Activated effector memory CD4-positive, alpha-beta T cell treated with anti-CD3 and anti-CD28 coated beads, Interleukin-2, amount 50 U/mL, for 16 hours (primary cell): ENCODE data around the gene VAV2.
A peak's percentile ranks its signal among the peaks of the same experiment; 100 is the strongest.

Experiments
- DNase-seq: peaks from one replicate; pipeline ENCODE4 v3.0.0-alpha.2; 2020

The VAV2 gene

DNA sequence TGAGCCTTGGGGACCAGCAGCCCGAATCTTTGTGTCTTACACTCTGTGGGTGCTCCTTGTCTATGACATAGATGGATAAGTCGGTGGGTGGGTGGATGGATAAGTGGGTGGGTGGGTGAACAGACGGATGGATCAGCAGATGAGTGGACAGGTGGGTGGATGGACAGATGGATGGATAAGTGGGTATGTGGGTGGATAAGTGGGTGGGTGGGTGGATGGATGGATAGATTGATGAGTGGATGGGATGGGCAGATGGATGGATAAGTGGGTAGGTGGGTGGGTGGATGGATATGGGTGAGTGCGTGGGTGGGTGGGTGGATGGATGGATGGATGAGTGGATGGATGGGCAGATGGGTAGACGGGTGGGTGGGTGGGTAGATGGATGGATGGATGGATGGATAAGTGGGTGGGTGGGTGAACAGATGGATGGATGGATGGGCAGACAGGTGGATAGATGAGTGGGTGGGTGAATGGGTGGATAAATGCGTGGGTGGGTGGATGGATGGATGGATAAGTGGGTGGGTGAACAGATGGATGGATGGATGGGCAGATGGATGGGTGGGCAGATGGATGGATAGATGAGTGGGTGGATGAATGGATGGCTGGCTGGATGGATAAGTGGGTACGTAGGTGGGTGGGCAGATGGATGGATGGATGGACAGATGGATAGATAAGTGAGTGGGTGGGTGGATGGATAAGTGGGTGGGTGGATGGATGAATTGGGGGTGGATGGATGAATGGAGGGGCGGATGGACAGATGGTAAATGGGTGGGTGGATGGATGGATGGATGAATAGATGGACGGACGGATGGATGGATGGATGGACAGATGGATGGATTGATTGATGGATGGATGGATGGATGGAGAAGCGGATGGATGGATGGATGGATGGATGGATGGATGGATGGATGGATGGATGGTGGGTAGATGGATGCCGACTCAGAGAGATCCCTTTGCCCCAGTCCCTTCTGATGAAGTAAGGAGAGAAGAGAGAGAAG lies 121.2 kb downstream of the VAV2 start:
- DNase-seq: no peak

DNA sequence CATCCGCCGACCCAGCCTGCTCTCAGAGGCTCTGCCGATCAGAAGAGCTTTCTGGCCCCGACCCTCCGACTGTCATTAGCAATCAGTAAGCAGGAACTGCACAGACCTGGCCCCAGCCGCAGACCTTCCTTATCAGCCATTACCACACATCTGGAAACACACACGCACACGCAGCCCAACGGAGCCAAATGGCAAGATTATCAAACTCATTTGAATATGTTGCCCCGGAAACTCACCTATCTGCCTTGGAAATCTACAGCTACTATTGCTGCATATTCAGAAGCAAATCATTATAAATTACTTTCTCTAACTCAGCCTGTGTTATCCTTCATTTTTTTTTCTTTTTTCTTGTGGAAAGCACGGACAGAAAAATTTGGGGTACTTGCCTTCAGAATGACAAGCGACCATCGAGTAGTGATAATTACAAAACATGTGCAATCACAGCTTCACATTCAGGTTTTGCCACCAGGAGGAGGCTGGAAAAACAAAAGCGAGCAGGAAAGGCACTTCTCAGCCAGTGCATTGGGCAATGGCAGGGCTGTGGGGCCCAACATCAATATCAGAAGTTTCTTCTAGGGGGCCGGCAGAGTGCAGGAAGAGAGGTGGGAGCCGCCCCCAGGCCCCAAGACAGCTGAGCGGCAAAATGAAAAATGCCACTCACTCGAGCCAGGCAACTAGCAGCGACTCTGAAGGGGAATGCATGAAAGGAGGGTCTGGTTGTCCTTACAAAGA lies 122.3 kb downstream of the VAV2 start:
- DNase-seq: peak; percentile 66

DNA sequence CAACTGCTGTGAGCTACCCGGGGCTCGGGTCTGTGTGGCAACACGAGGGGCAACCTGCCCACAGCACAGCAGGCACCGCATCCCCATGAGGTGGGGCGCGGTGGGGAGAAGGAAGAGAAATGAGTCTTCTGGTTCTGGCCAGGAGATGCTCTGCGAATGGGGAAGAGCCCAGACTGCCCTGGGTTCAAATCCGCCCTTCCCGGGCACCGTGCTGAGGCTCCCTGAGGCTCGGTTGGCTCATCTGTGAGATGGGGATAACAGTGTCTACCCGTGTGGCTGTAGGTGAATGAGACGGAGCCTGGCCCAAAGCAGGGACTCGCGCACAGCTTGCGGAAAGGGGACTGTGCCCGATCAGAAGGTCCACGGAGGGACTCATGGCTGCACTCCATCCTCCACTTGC lies 123.9 kb downstream of the VAV2 start:
- no peak for DNase-seq

DNA sequence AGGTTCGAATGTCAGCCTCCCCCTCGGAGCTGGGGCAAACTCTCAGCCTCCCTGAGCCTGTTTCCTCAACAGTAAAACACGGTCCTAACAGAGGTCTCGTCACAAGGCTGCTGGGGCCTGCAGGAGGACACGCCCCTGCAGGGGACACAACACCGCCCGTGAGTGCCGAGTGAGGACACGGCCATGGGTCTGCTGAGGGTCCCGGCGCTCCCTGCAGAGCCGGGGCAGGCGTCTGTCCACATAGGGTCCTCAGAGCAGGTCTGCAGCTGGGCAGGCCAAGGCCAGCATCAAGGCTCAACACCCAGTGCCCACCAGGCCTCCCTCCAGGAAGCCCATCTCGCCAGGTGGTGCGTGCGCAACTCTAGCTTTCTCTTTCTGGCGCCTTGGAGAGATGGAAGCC lies 125.2 kb downstream of the VAV2 start:
- DNase-seq: no peak

DNA sequence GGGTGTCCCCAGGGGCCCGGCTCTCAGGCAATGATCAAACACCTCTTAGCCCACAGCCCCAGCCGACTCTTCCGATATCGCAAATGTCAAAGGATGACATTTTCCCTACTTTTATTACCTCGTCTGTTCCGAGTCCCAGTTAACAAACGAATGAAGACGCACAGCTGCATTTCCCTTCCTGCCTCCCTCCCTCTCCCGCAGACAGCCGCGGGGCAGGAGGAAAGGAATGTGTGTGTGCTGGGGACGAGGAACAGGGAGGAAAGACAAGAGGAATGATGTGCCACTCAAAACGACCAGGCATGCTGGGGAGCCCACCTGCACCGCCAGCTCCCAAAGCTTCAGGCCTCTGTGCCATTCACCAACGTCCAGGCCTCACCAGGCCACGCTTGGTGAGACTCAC lies 128.1 kb downstream of the VAV2 start:
- no peak for DNase-seq

DNA sequence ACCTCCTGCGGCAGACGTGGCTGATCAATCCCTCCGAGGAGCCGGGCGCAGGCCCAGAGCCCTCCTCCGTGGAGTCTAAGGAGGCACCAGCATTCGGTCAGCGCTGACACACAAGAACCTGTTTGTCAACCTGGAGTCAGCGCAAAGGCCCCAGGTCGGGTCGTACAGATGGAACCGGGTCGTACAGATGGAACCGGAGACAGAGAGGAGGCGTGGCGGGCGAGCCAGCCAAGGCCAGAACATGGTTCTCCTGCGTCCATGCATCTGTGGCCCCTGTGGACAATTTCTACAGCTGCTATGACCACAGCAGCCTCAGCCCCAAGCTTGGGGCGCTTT lies 128.9 kb downstream of the VAV2 start:
- DNase-seq: no peak

DNA sequence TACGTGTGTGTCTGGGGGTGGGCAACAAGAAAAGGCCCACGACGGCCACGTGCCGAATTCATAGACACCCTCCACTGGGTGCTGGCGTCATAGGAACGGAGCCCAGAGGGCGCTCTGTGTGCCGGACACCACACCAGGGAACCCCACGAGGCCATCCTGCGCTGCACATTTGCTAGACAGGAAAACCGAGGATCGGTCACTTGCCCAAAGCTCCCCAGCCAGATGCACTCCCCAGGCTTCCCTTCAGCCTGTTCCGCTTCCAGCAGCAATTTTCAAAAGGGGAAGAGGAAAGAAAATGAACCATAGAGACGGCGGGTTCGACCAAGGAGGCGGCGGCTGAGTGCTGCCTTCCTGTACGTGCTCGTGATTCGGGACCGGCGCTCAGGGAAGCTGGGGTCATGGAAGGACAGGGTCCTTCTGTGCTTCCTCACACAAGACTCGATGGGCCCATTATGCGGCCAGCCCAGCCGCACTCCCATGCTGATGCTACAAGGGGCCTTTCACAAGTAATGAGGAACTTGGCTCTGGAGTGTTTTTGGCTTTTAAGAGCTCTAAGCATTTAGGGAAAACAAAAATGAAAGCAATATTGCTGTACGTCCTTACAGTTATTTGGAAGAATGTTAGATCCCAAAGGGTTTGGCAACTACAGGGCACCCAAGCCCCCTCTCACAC lies 129.4 kb downstream of the VAV2 start:
- no peak for DNase-seq

DNA sequence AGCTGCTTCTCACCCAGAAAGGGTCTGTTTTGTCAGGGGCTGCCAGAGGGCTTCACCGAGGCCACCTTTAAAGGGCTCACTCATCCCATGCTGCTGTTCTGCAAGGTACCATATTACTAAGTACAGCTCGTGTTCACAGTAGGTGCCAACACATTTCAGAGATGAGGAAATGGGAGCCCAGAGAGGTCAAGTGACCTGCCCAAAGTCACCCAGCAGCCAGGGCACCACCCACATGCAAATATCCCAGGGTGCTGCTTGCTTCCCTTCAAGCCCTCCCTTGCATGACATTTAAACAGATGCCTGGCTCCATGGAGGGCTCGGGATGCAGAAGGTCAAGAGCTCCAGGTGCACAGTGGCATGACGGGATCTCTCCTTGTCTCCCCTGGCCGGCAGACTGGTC lies 130.4 kb downstream of the VAV2 start:
- no peak for DNase-seq

DNA sequence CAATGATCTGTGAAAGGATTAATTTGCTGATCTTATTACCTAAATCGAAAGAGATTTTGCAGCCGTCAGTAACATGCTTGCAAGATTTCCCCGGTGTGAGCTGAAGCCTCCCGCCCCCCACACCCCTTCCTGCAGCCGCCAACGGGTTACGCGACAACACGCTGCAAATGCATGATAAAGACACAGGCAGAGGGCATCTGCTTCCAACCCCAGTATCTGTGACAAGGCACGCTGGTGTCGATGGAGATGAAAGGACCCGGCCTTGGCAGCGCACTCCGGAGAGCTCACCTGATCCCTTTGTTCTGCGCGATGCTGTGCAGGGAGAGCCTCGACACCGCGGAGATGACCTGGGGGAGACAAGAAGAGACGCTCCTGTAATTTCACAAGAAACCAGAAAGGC lies 131.0 kb downstream of the VAV2 start:
- DNase-seq: no peak

DNA sequence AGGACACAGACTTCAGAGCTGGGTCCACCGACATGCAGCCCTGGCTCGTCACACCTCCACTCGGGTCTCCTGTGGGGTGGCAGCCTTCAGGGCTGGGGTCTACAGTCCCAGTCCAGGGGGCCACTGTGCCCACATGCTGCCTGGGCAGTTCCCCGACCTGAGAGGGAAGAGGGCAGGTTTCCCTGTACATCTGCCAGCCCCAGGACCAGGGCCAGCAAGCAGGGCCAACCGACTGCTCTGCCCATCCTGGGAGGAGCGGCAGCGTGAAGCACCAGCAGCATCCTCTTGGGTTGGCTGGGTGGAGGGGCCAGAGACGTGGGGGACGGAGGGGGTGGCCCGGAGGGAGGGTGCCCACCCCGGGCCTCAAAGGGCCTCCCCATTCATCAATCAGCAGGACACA lies 133.4 kb downstream of the VAV2 start:
- DNase-seq: no peak

DNA sequence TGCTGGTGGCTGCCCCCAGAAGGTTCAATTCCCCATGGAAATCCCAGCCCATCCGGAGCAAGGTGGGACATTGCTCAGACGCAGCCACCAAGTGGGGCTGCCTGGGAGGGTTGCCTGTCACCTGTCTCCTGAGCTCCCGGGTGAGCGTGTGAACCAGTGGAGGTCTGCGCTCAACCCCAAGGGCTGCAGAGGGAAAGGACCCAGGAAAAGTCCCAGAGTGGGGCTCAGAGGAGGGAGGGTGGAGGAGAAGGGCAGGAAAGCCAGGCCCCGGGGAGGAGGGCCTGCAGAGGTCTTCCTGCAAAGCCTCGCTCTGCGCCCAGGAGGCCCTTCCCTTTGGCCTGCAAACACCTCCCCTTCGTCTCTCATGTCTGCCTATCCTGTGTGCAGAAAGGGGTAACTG lies 134.5 kb downstream of the VAV2 start:
- DNase-seq: no peak

DNA sequence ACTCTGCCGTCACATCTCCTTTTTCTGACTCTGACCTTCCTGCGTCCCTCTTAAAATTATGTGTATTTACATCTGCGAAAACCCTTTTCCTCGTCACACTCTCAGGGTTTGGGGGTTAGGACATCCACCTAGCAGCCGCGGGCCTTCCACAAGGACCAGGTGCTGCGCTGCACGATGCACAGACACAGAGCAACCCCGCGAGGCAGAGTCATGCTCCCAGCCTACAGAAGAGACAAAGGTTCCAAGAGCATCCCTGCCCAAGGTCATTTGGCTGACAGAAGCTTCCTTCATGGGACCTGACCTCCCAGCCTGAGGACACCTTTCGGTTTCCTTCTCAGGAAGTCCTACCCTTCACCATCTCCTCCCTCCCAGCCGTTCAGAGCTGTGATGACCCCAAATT lies 135.3 kb downstream of the VAV2 start:
- no peak for DNase-seq

DNA sequence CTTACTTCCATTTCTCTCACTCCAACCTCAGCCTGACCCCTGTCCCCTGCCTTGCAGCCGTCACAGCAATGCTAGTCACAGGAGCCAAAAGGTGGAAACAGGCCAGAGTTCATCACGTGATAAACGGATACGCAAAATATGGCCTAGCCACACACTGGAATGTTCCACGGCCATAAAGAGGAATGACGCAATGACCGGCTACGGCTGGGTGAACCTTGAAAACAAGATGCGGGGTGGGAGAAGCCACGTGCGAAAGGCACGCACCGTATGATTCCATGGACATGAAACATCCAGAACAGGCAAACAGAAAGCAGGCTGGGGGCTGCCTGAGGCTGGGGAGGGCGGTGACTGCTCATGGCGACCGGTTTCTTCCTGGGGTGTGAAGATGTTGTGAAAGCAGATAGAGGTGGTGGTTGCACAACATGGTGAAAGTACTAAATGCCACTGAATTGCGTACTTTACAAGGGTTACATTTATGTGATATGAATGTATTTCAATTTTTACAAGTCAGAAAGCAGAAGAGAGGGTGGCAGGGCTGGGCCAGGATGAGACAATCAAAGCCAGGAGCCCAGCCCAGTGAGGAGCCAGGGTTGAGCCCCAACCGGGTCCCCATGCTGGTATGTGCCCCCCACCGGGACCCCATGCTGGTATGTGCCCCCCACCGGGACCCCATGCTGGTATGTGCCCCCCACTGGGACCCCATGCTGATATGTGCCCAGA lies 136.2 kb downstream of the VAV2 start:
- DNase-seq: no peak

DNA sequence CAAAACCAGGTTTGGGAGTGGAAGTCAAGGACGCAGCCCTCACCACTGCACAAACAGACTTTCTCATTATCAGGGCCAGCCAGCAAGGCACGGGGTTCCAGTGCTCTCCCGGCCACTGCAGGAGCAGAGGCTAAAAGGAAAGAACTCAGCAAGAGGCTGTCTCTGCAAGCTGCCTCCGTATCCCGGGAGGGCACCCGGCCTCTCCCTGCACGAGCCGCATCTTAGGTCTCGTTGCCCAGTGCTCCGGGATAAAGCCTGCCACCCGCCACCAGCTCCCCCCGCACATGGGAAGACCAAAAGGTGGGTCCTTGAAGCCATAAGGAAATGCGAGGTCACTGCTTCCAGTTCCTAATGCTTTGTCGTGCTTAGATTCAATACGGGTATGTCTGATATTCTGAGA lies 136.8 kb downstream of the VAV2 start:
- no peak for DNase-seq

DNA sequence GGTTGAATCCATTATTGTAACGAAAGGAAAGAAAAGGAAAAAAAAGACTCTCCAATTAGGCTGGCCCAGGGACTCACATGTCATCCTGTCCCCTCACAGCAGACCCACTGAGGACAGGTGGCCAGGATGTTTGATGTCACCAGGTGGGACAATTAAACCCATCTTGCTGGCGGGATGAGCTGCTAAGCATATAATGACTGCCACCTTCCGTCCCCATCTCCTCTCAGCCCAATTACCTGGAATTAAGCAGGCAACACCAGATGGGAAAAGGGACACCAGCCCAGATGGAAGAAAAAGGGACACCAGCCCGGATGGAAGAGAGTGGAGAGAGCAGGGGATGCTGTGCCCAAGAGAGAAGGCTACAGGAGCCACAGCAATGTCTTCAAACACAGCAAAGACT lies 137.4 kb downstream of the VAV2 start:
- DNase-seq: no peak

DNA sequence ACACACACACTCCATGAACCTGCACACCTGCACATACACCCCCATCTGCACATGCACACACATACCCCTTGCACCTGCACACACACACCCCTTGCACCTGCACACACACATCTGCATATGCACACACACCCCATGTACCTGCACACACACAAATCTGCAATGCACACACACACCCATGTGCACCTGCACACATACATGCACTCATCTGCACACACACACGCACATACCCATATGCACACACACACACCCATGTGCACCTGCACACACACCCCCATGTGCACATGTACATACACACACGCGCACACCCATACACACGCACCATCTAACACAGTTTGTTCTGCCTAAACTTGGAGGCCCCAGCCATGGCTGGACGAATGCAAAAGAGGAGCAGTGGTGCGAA lies 138.1 kb downstream of the VAV2 start:
- no peak for DNase-seq

DNA sequence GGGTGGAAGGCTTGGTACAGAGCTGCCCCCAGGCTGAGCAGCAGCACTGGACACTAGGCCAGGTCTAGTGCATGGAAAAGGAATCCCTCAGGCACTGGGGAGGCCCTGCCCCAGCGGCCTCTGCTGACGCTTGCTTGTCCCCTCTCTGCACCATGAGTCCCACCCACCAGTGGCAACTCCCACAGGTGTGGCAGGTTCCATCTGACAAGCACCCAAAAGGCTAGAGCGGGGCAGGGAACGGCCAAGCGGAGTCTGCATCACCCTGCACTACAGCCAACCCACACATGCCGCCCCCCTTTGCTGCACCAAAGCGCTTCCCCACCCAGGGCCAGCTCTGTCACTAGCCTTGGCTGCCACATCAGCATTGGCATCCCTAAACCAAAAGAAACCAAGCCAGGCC lies 138.8 kb downstream of the VAV2 start:
- no peak for DNase-seq

DNA sequence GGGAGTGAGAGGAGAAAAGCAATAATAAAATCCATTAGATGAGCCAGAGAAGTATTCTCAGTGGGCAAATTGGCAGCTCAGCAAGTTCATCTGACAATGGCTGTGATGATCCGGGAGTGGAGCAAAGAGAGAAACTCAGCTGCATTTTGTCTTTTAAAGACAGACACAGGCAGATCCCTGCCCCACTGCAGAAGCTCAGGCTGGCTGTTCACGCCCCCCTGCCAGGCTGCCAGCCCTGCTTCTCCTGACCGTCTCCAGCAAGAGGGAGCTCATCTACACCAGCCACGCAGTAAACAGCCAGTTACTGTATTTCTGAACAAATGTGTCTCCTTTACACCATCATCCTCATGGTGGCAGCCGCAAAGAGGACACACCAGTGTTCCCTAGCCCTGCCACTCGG lies 139.7 kb downstream of the VAV2 start:
- DNase-seq: no peak

DNA sequence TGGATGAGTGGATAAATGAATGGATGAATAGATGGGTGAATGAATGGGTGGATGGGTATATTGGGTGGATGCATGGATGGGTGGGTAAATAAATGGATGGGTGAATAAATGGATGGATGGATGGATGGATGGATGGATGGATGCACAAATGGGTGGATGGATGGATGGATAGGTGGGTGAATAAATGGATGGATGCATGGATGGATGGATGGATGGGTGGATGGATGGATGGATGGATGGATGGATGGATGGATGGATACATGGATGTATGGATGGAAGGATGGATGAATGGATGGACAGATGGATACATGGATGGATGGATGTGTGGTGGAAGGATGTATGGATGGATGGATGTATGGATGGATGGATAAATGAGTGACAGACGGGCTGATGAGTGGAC lies 140.4 kb downstream of the VAV2 start:
- no peak for DNase-seq

DNA sequence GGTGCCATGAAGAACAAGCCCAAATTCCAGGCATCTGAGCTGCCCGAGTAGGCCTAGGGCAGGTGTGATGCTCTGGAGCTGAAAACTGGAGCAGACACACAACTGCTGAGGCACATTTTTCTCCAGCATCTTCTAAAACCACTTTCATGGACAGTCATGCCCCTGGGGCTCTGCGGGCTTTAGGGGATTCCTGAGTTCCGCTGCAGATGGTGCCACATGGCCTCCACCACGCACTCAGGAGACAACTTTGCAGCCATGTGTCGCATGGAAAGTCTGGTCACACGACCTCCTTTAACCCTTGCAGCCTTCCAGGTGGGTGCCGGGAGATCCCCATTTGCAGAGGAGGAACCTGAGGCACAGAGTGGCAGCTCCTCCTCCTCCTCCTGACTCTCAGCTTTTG lies 141.2 kb downstream of the VAV2 start:
- DNase-seq: no peak

DNA sequence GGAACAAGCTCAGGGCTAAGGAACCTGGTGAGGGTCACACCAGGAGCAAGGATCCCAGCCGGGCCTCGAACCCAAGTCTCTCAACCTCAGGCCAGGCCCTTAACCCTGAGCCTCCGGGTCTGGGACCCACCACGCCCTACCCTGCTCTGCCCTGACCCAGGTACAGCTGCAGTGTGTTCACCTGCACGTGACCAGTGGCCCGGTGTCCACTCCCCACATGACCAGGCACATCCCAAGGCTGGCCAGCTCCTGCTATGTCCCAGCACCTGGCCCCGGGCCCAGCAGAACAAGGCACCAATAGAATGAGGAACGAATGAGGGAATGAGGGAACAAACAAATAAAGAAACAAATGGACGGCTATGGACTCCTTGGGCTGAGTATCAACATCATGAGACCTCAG lies 142.0 kb downstream of the VAV2 start:
- no peak for DNase-seq

DNA sequence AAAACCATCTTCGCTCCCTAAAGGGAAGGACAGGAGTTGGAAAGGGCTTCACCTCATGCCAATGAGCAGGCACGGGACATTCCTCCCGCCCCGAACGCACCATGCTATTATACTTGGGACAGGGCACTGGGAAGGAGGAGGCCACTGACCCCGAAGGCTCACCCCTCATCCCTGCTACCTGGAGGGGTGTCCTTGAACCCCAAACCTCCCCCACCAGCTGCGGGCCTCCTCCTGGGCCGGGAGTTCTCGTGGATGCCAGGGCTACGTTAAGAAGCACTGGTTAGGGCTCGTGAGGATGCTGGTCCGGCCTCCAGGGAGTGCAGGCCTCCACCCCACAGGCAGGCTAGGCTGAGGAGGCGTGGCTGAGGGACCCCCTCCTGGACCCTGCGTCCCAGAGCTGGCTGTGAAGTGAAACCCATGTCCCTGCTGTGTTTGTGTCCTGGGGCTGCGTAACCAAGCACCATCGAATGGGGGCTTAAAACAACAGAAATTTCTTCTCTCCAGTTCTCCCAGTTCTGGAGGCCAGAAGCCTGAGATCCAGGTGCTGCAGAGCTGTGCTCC lies 142.9 kb downstream of the VAV2 start:
- no peak for DNase-seq
